GM19193 (cell line): ENCODE data around the gene LUM.

ENCODE experiments used
- POLR2A ChIP-seq: IDR thresholded peaks from 4 replicates; pipeline ENCODE4 v1.6.1; 2011; ENCODE audit not compliant: insufficient read depth, insufficient read length; ENCODE audit errors: extremely low read depth

Gene LUM, protein sequence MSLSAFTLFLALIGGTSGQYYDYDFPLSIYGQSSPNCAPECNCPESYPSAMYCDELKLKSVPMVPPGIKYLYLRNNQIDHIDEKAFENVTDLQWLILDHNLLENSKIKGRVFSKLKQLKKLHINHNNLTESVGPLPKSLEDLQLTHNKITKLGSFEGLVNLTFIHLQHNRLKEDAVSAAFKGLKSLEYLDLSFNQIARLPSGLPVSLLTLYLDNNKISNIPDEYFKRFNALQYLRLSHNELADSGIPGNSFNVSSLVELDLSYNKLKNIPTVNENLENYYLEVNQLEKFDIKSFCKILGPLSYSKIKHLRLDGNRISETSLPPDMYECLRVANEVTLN

DNA sequence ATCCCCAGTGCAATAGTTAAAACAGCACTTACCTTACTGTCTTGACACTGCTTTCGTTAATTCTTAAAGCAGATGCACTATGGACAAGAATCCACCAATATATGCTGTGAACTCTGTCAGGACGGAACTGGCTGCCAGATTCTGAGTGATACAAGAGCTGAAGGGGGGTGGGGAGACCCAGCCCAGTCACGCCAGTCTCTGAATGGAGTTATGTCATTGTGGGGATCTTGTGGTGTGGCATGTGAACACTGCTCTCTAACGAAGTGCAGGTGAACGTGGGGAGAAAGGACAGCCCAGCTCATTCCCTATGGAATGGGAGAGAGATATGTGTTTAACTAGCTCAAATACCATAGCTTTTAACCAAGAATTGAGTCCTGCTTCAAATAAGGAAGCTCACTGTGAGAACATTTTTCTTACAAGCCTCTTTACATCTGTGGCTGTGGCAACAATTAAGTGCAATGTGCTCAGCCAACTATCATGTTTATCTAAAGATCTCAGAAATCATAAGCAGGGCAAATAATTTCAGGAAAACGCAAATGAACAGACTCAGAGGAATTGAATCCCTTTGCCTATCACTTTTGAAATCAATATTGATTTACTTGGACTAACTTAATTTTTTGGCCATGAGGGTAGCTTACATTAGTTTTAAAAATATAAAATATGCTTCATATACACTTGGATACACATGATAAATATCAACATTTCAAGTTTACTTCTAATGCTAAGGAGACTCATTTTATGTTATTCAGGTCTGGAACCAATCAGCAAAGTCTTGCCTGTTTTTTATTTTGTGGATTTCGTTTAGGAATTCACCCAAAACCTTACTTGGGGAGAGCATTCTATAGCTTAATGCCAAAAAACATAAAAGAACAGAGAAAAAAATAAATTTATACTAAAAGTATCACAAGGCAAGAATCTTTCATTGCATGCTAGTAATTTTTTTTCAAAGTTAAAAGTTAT is at the start of gene LUM:
Gene LUM, minus strand, starts transcription at position 129 of the 960 bp plus-strand sequence. CDS start 2,515 bp downstream, outside the sequence.
- TF ChIP-seq POLR2A, result no peak

DNA sequence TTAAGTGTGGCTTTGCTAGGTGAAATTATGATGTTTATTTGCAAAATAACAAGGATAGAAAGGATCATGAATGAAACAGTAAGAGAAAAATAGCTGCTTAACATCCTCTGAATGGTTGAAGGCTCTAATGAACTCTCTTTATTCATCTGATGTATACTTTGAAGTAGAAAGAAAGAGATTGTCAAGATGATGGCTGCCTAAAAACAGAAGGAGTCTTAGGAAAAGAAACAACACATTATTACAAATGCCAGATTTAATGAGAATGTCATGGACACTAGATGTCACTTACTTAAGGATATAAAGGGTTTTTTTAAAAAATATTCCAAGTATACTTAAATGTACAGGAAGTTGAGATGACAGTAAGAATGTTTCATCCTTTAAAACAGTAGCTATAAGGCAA is 49.7 kb upstream of the LUM start:
- TF ChIP-seq POLR2A, result no peak

DNA sequence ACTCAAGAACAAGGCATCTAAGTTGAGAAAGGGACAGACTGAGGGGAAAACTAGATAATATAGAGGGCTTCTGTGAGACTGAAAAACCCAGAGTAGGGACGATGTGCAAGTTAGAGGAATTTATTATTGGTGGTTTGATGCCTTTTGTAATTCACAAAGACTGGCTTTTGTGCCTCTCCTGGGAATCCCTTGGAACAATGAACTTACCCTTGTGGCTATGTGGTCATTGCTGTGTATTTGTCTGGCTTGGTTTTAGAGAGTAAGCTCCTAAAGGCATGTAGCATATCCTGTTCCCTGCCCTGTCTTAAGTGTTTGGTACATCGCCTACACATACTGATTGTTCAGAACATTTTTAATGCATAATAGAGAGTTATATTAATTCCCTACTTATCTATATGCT is 44.7 kb upstream of the LUM start:
- TF ChIP-seq POLR2A, result no peak

- no peak for TF ChIP-seq POLR2A
These were observed 42.8 kb upstream of the LUM start for GRCh38 chr12:91154131-91154530.

DNA sequence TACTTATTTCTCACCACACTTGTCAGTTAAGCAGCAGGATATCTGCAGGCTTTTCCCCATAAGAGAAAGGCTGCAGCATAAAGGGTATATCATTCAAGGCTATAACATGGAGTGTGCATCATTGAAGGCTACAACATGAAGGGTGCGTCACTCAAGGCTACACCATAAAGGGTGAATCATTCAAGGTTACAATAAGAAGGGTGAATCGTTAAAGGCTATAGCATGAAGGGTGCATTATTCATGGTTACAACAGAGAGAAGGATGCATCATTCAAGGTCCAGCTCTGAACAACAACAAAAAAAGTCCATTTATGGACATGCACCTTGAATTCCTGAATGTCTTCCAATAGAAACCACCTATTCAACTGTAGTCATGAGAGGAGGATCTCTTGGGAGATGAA is 32.8 kb upstream of the LUM start:
- TF ChIP-seq POLR2A, result no peak

DNA sequence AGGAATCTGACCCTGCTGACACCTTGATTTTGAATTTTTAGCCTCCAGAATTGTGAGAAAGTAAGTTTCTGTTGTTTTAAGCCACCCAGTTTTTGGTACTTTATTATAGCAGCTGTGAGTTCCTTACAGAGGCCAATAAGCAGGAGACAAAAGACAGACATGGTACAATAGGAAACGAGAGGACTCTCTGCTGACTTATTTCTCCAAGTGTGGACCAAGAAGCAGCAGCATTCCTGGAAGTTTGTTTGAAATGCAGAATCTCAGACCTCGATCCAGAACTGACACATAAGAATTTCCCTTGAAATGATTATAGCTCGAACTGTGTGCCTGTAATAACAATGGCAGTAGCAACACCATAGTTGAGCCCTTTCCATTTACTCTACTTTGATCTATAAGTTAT is 31.9 kb upstream of the LUM start:
- TF ChIP-seq POLR2A, result no peak

DNA sequence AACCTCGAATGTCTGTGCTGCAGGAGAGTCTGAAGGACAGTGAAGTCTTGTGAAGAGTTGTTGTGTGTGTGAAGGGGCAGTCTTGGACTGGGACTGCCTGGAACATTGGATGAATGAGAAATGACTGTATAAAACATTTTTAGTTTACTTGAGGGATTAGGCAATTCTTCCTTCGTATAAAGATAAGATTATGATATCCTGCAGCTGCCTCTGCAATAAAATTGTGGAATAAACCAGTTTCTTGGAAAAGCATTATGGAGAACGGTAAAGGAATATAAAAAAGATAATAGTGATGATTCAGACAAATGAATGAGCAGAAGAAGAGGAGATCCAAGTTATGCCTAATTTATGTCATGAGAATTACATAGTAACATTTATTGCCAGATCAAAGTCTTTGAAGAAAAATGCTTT is 30.9 kb upstream of the LUM start:
- TF ChIP-seq POLR2A, result no peak

DNA sequence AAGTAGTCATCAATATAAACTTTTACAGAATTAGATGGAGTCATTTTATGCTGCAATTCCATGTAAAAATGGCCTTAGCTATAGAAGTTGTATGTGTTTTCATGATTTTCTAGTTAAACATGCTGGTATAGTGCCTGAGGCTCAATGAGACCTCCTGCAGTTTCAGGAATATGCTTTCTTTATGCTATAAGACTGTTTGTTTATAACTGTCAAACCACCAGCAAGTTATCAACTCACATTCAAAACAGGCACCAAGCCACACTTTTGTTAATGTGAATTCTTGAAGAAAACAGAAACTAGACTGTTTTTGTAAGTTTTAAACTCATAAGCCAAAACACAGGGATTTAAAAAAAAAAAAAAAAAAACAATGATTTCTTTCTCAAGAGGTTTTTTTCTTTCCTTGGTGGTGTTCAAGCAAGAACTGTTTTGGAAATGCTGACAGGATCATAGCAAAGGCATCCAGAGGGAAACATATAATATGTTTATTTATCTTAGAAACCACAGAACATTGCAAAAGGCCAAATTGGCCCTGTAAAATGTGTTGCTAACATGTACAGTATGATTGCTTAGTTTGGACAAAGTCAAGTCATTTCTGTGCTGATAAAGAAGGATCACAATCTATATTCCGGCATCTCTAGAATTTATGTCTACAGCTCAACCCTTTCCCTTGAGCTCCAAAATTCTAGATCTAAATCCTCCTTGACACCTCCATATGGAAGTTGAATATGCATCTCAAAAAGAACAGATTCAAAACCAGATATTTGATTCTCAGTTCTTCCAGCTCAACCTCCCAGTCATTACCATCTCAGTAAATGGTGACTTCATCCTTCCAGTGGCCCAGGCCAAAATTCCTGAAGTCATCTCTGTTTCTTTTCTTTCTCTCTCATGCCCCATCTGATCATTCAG is 29.0 kb upstream of the LUM start:
- TF ChIP-seq POLR2A, result no peak

- TF ChIP-seq POLR2A, result no peak
These were observed 28.0 kb upstream of the LUM start for GRCh38 chr12:91139286-91139685.

DNA sequence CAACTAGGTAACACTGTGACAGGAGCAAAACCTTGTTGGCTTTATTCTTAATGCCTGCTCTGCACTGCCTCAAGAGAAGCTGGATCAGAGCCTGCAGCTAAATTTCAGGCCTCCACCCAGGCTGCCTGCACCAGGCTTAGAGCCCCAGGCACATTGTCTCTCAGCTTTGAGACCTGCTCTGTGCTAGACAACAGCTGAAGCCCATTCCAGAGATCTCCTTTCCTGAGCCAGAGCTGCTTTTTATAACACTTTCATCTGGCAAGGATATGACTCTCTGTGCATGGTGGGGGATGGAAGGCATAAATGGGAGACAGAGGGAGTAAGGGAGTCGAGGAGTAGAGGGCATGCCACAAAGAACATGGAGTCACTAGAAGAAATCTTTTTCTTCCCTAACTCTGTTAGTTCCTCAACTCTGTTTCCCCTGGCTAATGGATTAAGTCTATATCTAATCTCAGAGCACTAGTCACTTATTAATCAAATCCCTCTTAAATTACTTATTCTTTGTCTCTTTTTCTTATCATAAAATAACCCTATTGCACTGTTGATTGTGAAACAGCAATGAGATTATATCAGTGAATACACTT is 27.1 kb upstream of the LUM start:
- no peak for TF ChIP-seq POLR2A

DNA sequence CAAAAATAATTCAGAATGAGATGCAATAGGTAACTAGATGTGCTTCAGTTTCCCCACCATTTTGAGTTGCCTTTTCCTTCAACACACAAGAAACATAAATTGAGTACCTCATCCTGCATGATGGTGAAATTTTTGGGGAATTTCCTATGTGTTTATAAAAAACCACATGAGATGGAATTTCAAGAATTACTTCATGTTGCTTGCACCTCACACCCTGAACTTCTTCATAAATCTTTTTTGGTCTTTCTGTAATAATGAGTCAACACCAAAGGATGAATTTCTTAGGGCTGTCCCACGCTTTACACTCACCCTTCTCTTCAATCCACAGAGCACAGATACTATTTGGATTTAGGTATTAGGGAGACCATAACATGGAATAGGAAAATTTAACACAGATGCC is 22.6 kb upstream of the LUM start:
- TF ChIP-seq POLR2A, result no peak

DNA sequence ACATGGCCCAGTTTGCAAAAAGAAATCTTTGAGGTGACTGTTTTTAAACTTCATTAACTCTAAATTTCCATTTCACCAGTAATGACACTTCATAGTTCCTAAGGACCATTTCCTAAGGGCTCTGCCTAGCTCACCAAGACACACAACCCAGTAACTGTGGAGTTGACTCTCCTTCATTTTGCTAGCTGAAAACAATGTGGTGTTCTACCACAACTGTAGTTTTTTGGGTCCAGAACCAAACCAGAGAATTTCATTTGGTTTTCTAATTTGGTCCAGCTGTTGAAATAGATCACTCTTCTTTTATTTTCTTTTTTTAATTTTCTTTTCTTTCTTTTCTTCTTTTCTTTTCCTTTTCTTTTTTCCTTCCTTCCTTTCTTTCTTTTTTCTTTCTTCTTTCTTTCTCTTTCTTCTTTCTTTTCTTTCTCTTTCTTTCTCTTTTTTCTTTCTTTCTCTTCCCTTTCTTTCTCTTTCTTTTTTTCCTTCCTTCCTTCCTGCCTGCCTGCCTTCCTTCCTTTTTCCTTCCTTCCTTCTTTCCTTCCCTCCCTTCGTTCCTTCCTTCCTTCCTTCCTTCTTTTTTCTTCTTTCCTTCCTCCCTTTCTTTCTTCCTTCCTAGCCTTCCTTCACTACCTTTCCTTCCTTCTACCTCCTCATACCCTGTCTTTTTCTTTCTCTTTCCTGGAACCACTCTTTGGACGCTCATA is 18.5 kb upstream of the LUM start:
- TF ChIP-seq POLR2A, result no peak

DNA sequence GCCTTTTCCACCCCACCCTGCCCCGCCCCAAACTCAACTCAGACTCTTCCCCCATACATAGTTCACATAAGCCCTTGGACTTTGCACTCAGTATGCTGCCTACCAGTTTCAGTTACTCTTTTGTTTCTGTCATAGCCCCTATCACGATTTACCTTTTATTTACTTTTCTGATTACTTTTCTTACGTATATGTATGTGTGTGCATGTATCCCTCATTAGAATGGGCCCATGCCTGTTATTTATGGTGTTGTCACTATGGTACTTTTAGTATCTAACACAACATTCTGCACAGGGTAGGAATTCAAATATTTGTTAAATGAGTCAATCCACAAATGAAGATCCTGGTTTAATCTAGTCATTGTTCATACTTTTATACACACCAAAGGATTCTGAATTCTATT is 16.5 kb upstream of the LUM start:
- no peak for TF ChIP-seq POLR2A

GRCh38 chr12:91127306-91127705 is 16.0 kb upstream of the LUM start:
- no peak for TF ChIP-seq POLR2A
